Transverse colon (tissue), 4 donors: Measurements from ENCODE around the gene RHOV. TPM values are rescaled to one million over a fixed set of nuclear protein-coding genes. Genes with fewer than 3 reads are reported as not detected.

Experiments used
- DNase-seq: peaks from one replicate; pipeline ENCODE4 v3.0.0-alpha.2; 2019
- H3K27ac ChIP-seq, 4 donors: fragments of 200-600 bp; sonication (generic); 2 replicates each; pipeline ENCODE4 v1.5.1; 2016 to 2018; ENCODE audit warnings: inconsistent platforms in 4 of 4
- H3K27me3 ChIP-seq: fragments of 200-600 bp; sonication (generic); 2 replicates; pipeline ENCODE4 v1.5.1; 2017; ENCODE audit warnings: inconsistent platforms
- H3K36me3 ChIP-seq, 4 donors: fragments of 200-600 bp; sonication (generic); 2 replicates each; pipeline ENCODE4 v1.5.1; 2017 to 2019; ENCODE audit warnings: inconsistent platforms in 4 of 4
- H3K4me1 ChIP-seq, 4 donors: fragments of 200-600 bp; sonication (generic); 2 replicates each; pipeline ENCODE4 v1.5.1; 2017 to 2020; ENCODE audit warnings: inconsistent platforms in 4 of 4
- H3K4me3 ChIP-seq, 4 donors: fragments of 200-600 bp; sonication (generic); 1 replicate in 1 of 4; 2 replicates in 3 of 4; pipeline versions ENCODE4 v1.5.1 to v1.6.1; 2017 to 2019; ENCODE audit warnings: inconsistent platforms in 4 of 4
- H3K9me3 ChIP-seq, 2 donors: fragments of 200-600 bp; sonication (generic); 2 replicates each; pipeline ENCODE4 v1.5.1; 2017 to 2019; ENCODE audit warnings: inconsistent platforms in 2 of 2
- EP300 ChIP-seq: sonication (generic); formaldehyde crosslinking; IDR thresholded peaks from one replicate; pipeline ENCODE4 v1.6.1; 2017; ENCODE audit warnings: antibody characterized with exemption, low read depth
- POLR2A ChIP-seq: fragments of 450-650 bp; IDR thresholded peaks from one replicate; pipeline ENCODE4 v1.6.1; 2016; ENCODE audit warnings: antibody characterized with exemption, mild to moderate bottlenecking, moderate library complexity
- POLR2AphosphoS5 ChIP-seq, 3 donors: sonication (generic); formaldehyde crosslinking; IDR thresholded peaks; one replicate each; pipeline ENCODE4 v1.6.1; 2016; ENCODE audit warnings: antibody characterized with exemption in 3 of 3
- WGBS, 2 donors: methylation state at CpG; one replicate each; pipeline ENCODE4 v1.1.5; 2018; ENCODE audit warnings: low coverage in 1 of 2; 5-methylcytosine and 5-hydroxymethylcytosine counted together
- in situ Hi-C, 4 donors: fragments of 200-750 bp; cut with MboI; loops; one replicate each; pipeline versions ENCODE4 v1.15.0 to v1.15.1; 2017; ENCODE audit warnings: low sequenced_read_pairs in 3 of 4, low pct_ligation_motif_present in 1 of 4, low pct_unique_long_range_greater_than_20kb in 1 of 4
- intact Hi-C: fragments of 100-400 bp; cut with DNase I; formaldehyde crosslinking; loops from one replicate; pipeline ENCODE4 v1.15.1; 2023; ENCODE audit warnings: low total_unique reads
- total RNA-seq, 4 donors: library from RNA; depleted of rRNA; stranded (reverse); fragments of >200 nt; gene quantifications; one replicate each; pipeline ENCODE4 v1.1.0, GENCODE V29; 2016
- TF ChIP-seq, protein P1 (sequence below), 5 experiments: fragments of 200-600 bp in 3 of 5; fragments of 450-650 bp in 2 of 5; sonication (generic) in 3 of 5; IDR thresholded peaks; 1 replicate in 2 of 5; 2 replicates in 3 of 5; pipeline ENCODE4 v1.5.1; 2016 to 2017; ENCODE audit warnings: antibody characterized with exemption in 5 of 5, inconsistent platforms in 3 of 5, mild to moderate bottlenecking in 2 of 5, moderate library complexity in 1 of 5

The RHOV gene
- total RNA-seq, 4 donors from 2014 or later, result 2.7 to 6.7 (median 4.0) TPM

- Histone ChIP-seq H3K4me1 (peaks cover 6 to 35% (median 21%) of the 10 kb centered on the region in 4 donors), H3K36me3 (no peaks in the 10 kb centered on the region), H3K4me3 (no peak overlapping the region), H3K27me3 (no peaks in the 10 kb centered on the region), H3K9me3 (no peaks in the 10 kb centered on the region), H3K27ac (peak overlapping the region; percentile 90 to 98 (median 92))
- in situ Hi-C loops, result loop anchor here (5.0 to 25.0 kb wide), 2 partner anchors 36 to 206 kb away; partner anchors contain the start of gene RAD51 (in 3 of the 4)
- intact Hi-C loops, result loop anchor here (2.0 kb wide), 1 partner anchor 34 kb away; no protein-coding TSS in a partner anchor
- 87 to 88% methylated on average over 8 to 22 of the region's 22 CpGs for WGBS, 2 donors
- TF ChIP-seq EP300 (no peak), POLR2AphosphoS5 (IDR thresholded peaks at IDR 0.05) (no peak)
- TF ChIP-seq, protein P1, sequence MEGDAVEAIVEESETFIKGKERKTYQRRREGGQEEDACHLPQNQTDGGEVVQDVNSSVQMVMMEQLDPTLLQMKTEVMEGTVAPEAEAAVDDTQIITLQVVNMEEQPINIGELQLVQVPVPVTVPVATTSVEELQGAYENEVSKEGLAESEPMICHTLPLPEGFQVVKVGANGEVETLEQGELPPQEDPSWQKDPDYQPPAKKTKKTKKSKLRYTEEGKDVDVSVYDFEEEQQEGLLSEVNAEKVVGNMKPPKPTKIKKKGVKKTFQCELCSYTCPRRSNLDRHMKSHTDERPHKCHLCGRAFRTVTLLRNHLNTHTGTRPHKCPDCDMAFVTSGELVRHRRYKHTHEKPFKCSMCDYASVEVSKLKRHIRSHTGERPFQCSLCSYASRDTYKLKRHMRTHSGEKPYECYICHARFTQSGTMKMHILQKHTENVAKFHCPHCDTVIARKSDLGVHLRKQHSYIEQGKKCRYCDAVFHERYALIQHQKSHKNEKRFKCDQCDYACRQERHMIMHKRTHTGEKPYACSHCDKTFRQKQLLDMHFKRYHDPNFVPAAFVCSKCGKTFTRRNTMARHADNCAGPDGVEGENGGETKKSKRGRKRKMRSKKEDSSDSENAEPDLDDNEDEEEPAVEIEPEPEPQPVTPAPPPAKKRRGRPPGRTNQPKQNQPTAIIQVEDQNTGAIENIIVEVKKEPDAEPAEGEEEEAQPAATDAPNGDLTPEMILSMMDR (IDR thresholded peaks at IDR 0.05), result no peak
- DNase-seq, result no peak
Measured at GRCh38 chr15:40893019-40893670, 19.1 kb upstream of the RHOV start.

GRCh38 chr15:40892447-40893012, 18.5 kb upstream of the RHOV start:
- Histone ChIP-seq H3K27ac (peak overlapping the region; percentile 14 to 53 (median 40)), H3K4me1 (peaks cover 6 to 35% (median 21%) of the 10 kb centered on the region in 4 donors), H3K36me3 (no peaks in the 10 kb centered on the region), H3K9me3 (no peaks in the 10 kb centered on the region), H3K4me3 (no peak overlapping the region), H3K27me3 (no peaks in the 10 kb centered on the region)
- WGBS, 2 donors, result 40% methylated on average over 2 of the region's 2 CpGs; no CpG with 5 or more reads in 1 of the 2 donors
- intact Hi-C loops, result loop anchor here (2.0 kb wide), 1 partner anchor 34 kb away; no protein-coding TSS in a partner anchor
- in situ Hi-C loops, result loop anchor here (5.0 to 25.0 kb wide), 2 partner anchors 35 to 205 kb away; partner anchors contain the start of gene RAD51 (in 3 of the 4)
- no peak for DNase-seq
- no peak for TF ChIP-seq EP300
- TF ChIP-seq, protein P1 (IDR thresholded peaks at IDR 0.05), result no peak
- no peak for TF ChIP-seq POLR2A
- TF ChIP-seq POLR2AphosphoS5 (IDR thresholded peaks at IDR 0.05), result no peak

DNA sequence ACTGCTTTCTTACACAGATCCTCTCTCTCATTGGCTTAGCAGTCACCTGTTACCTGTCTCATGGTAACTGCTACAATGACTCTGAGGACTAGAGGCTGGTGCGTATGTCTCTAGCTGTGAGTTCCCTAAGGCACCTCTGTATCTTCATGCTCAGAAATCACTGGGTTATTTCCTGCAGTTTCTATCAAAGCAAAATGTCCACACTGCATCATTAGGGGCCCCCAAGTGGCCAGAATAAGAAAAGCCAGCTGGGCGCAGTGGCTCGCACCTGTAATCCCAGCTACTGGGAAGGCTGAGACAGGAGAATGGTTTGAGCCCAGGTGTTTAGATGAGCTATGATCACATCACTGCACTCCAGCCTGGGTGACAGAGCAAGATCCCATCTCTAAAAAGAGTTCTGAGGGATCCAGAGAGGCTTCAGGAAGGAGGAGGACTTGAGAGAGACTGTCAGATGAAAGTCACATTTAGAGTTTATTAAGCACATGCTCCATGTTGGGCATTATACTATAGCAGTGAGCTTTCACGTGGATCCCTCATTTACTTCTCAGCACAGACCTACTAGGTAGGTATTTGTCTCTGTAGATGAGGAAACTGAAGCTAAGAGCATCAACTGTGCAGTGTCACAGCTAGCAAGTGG, 17.9 kb upstream of the RHOV start:
- H3K9me3 ChIP-seq, result no peaks in the 10 kb centered on the region
- peak overlapping the region; percentile 14 to 53 (median 40) for H3K27ac ChIP-seq

More for the DNA sequence above, 17.9 kb upstream of the RHOV start:
- Histone ChIP-seq H3K4me3 (no peak overlapping the region), H3K4me1 (peaks cover 6 to 35% (median 21%) of the 10 kb centered on the region in 4 donors), H3K27me3 (no peaks in the 10 kb centered on the region), H3K36me3 (no peaks in the 10 kb centered on the region)
- in situ Hi-C loops, result loop anchor here (5.0 to 25.0 kb wide), 2 partner anchors 35 to 205 kb away; partner anchors contain the start of gene RAD51 (in 3 of the 4)
- TF ChIP-seq POLR2A (no peak), POLR2AphosphoS5 (IDR thresholded peaks at IDR 0.05) (no peak), EP300 (no peak)
- TF ChIP-seq, protein P1 (IDR thresholded peaks at IDR 0.05), result peak; percentile 60 to 80 (median 69)
- intact Hi-C loops, result loop anchor here (2.0 kb wide), 1 partner anchor 33 kb away; no protein-coding TSS in a partner anchor
- WGBS, 2 donors, result 11% methylated on average over 4 of the region's 4 CpGs; no CpG with 5 or more reads in 1 of the 2 donors
- DNase-seq, result peak; percentile 74
